ENCODE results near the gene ENGASE. TPM values are rescaled to one million over a fixed set of nuclear protein-coding genes. Genes with fewer than 3 reads are reported as not detected.

ENGASE gene
- total RNA-seq, 4 donors from 2014 or later: 10.4 to 23.7 (median 19.1) TPM

- DNase-seq (ENCODE audit: extremely low spot score): no peak
- H3K36me3 ChIP-seq: no peaks in the 10 kb centered on the region
- WGBS: 75% methylated on average over 4 of the region's 4 CpGs
- no peaks in the 10 kb centered on the region for H3K4me1 ChIP-seq
- H3K27ac ChIP-seq (replicated peaks in 1 of 4): no peak overlapping the region
- no peak for TF ChIP-seq EP300 (IDR thresholded peaks at IDR 0.05)
- TF ChIP-seq POLR2AphosphoS5 (IDR thresholded peaks at IDR 0.05): no peak
- no peak for TF ChIP-seq CTCF (IDR thresholded peaks at IDR 0.05)
- no peak for TF ChIP-seq POLR2A (IDR thresholded peaks at IDR 0.05; ENCODE audit: low read depth)
- no peaks in the 10 kb centered on the region for H3K9me3 ChIP-seq
- no peak overlapping the region for H3K4me3 ChIP-seq
- H3K27me3 ChIP-seq: peaks cover 0 to 72% (median 0%) of the 10 kb centered on the region in 4 donors
- intact Hi-C loops (cut with DNase I): no loop called here
These were observed 54.9 kb downstream of the ENGASE start for GRCh38 chr17:79129523-79129922.

- TF ChIP-seq POLR2AphosphoS5 (IDR thresholded peaks at IDR 0.05): no peak
- TF ChIP-seq EP300 (IDR thresholded peaks at IDR 0.05): no peak
- no peak for TF ChIP-seq POLR2A (IDR thresholded peaks at IDR 0.05; ENCODE audit: low read depth)
- TF ChIP-seq CTCF (IDR thresholded peaks at IDR 0.05): no peak
- WGBS: 91% methylated on average over 15 of the region's 34 CpGs
- H3K9me3 ChIP-seq: no peaks in the 10 kb centered on the region
- intact Hi-C loops (cut with DNase I): no loop called here
- H3K36me3 ChIP-seq: no peaks in the 10 kb centered on the region
- no peaks in the 10 kb centered on the region for H3K4me1 ChIP-seq
- H3K27me3 ChIP-seq: peaks cover 0 to 72% (median 0%) of the 10 kb centered on the region in 4 donors
- H3K4me3 ChIP-seq: no peak overlapping the region
- no peak for DNase-seq (ENCODE audit: extremely low spot score)
- H3K27ac ChIP-seq (replicated peaks in 1 of 4): no peak overlapping the region
These were observed 56.1 kb downstream of the ENGASE start for GRCh38 chr17:79130536-79131273.

- H3K4me3 ChIP-seq: no peak overlapping the region
- intact Hi-C loops (cut with DNase I): no loop called here
- 89% methylated on average over 21 of the region's 21 CpGs for WGBS
These were observed 56.6 kb downstream of the ENGASE start for GRCh38 chr17:79131274-79131635.

GRCh38 chr17:79131701-79132100 lies 57.1 kb downstream of the ENGASE start:
- TF ChIP-seq EP300 (IDR thresholded peaks at IDR 0.05): no peak
- TF ChIP-seq CTCF (IDR thresholded peaks at IDR 0.05): no peak
- TF ChIP-seq POLR2A (IDR thresholded peaks at IDR 0.05; ENCODE audit: low read depth): no peak
- TF ChIP-seq POLR2AphosphoS5 (IDR thresholded peaks at IDR 0.05): no peak
- H3K36me3 ChIP-seq: no peaks in the 10 kb centered on the region
- peaks cover 0 to 72% (median 0%) of the 10 kb centered on the region in 4 donors for H3K27me3 ChIP-seq
- no peak overlapping the region for H3K4me3 ChIP-seq
- no peak overlapping the region for H3K27ac ChIP-seq (replicated peaks in 1 of 4)
- no peaks in the 10 kb centered on the region for H3K9me3 ChIP-seq
- intact Hi-C loops (cut with DNase I): no loop called here
- H3K4me1 ChIP-seq: no peaks in the 10 kb centered on the region
- WGBS: 82% methylated on average over 8 of the region's 8 CpGs
- DNase-seq (ENCODE audit: extremely low spot score): no peak

More at GRCh38 chr17:79131274-79131635, 56.6 kb downstream of the ENGASE start:
- no peaks in the 10 kb centered on the region for H3K4me1 ChIP-seq
- no peaks in the 10 kb centered on the region for H3K36me3 ChIP-seq
- TF ChIP-seq POLR2AphosphoS5 (IDR thresholded peaks at IDR 0.05): no peak
- TF ChIP-seq CTCF (IDR thresholded peaks at IDR 0.05): no peak
- TF ChIP-seq POLR2A (IDR thresholded peaks at IDR 0.05; ENCODE audit: low read depth): no peak
- no peak for TF ChIP-seq EP300 (IDR thresholded peaks at IDR 0.05)
- peaks cover 0 to 72% (median 0%) of the 10 kb centered on the region in 4 donors for H3K27me3 ChIP-seq
- H3K9me3 ChIP-seq: no peaks in the 10 kb centered on the region
- H3K27ac ChIP-seq (replicated peaks in 1 of 4): no peak overlapping the region
- no peak for DNase-seq (ENCODE audit: extremely low spot score)
